K562 (cell line): ENCODE data around the gene INCENP. TPM values are rescaled to one million over a fixed set of nuclear protein-coding genes. Genes with fewer than 3 reads are reported as not detected.

Experiments
- POLR3A ChIP-seq: IDR thresholded peaks from 2 replicates; pipeline ENCODE4 v1.6.1; 2011; ENCODE audit warnings: borderline replicate concordance, mild to moderate bottlenecking, moderate library complexity; ENCODE audit not compliant: insufficient read length, insufficient read depth; ENCODE audit errors: extremely low read depth
- ZKSCAN3 ChIP-seq: fragments of 250-450 bp; sonication (Bioruptor Pico); IDR thresholded peaks from 2 replicates; pipeline ENCODE4 v1.4.0; 2020
- polyA plus RNA-seq, 8 experiments: library from polyadenylated mRNA; depleted of rRNA in 4 of 8; stranded (reverse) in 5 of 8; unstranded in 3 of 8; fragments of >200 nt; fragmentation: Nextera tagmentation in 2 of 8; fragmentation: Illumina TruSeq in 1 of 8; extraction: Ambion mirVana in 2 of 8; extraction: Trizol in 1 of 8; gene quantifications; 2 replicates each; pipeline versions ENCODE4 v1.2.1 to v1.2.3, GENCODE V29; 2011 to 2014; ENCODE audit warnings: inconsistent platforms in 1 of 8, missing spikeins in 1 of 8
- total RNA-seq, 7 experiments: library from RNA; depleted of rRNA in 6 of 7; stranded (reverse); fragments of >200 nt in 6 of 7; fragmentation: Illumina TruSeq in 2 of 7; extraction: Trizol in 2 of 7; gene quantifications; 2 replicates each; pipeline versions ENCODE4 v1.2.1 to v1.2.3, GENCODE V29; 2011 to 2021; ENCODE audit warnings: low replicate concordance in 1 of 7
- TF ChIP-seq, protein P1 (sequence below), 2 experiments: fragments of 450-650 bp; IDR thresholded peaks; 2 replicates each; pipeline ENCODE4 v1.6.1; 2016; ENCODE audit warnings: mild to moderate bottlenecking in 2 of 2, borderline replicate concordance in 1 of 2, low read depth in 1 of 2, moderate library complexity in 1 of 2

Gene INCENP
- total and polyA plus RNA-seq, 9 of the 15 experiments (the other 6 are each of a cell fraction or from before 2014, with no cell fraction given) = 1.1 to 97.9 (median 28.2) TPM

DNA sequence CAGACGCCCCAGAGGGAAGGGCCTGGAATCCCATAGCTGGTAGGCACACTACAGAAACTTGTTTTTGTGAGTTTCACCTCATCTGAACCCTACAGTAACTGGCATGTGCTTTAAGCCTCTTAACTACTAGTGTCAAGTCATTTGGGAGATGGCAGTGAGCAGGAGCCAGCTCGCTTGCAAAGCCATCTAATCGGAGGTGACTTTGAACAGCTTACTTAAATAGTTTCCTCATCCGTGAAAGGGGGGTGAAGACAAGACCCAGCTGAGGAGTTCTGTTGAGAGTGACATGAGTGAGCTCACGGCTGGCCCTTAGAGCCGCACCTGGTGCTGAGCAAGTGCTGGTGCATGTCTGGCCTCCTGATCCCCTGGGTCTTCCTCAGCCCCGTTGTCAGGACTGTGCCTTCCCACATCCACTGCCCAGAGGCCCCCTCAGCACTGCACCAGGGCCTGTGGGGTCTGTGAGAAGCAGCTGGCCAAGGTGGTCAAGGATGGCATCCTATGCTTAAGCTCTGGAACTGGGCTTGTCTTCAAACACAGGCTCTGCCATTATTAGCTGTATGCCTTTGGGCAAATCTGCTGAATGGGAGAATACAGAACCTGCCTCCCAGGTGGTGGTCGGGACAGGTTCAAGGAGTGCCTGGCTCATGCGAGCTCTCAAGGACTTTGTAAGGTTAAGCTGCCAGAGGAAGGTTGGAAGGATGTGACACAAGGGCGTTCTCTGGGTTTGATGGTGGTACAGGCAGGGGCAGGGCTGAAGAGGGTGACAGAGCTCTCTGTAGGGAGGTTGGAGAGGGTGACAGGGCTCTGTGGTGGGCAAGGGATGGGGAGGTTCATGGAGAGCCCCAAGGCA is 27.3 kb downstream of the INCENP start (continued):
- TF ChIP-seq, protein P1, sequence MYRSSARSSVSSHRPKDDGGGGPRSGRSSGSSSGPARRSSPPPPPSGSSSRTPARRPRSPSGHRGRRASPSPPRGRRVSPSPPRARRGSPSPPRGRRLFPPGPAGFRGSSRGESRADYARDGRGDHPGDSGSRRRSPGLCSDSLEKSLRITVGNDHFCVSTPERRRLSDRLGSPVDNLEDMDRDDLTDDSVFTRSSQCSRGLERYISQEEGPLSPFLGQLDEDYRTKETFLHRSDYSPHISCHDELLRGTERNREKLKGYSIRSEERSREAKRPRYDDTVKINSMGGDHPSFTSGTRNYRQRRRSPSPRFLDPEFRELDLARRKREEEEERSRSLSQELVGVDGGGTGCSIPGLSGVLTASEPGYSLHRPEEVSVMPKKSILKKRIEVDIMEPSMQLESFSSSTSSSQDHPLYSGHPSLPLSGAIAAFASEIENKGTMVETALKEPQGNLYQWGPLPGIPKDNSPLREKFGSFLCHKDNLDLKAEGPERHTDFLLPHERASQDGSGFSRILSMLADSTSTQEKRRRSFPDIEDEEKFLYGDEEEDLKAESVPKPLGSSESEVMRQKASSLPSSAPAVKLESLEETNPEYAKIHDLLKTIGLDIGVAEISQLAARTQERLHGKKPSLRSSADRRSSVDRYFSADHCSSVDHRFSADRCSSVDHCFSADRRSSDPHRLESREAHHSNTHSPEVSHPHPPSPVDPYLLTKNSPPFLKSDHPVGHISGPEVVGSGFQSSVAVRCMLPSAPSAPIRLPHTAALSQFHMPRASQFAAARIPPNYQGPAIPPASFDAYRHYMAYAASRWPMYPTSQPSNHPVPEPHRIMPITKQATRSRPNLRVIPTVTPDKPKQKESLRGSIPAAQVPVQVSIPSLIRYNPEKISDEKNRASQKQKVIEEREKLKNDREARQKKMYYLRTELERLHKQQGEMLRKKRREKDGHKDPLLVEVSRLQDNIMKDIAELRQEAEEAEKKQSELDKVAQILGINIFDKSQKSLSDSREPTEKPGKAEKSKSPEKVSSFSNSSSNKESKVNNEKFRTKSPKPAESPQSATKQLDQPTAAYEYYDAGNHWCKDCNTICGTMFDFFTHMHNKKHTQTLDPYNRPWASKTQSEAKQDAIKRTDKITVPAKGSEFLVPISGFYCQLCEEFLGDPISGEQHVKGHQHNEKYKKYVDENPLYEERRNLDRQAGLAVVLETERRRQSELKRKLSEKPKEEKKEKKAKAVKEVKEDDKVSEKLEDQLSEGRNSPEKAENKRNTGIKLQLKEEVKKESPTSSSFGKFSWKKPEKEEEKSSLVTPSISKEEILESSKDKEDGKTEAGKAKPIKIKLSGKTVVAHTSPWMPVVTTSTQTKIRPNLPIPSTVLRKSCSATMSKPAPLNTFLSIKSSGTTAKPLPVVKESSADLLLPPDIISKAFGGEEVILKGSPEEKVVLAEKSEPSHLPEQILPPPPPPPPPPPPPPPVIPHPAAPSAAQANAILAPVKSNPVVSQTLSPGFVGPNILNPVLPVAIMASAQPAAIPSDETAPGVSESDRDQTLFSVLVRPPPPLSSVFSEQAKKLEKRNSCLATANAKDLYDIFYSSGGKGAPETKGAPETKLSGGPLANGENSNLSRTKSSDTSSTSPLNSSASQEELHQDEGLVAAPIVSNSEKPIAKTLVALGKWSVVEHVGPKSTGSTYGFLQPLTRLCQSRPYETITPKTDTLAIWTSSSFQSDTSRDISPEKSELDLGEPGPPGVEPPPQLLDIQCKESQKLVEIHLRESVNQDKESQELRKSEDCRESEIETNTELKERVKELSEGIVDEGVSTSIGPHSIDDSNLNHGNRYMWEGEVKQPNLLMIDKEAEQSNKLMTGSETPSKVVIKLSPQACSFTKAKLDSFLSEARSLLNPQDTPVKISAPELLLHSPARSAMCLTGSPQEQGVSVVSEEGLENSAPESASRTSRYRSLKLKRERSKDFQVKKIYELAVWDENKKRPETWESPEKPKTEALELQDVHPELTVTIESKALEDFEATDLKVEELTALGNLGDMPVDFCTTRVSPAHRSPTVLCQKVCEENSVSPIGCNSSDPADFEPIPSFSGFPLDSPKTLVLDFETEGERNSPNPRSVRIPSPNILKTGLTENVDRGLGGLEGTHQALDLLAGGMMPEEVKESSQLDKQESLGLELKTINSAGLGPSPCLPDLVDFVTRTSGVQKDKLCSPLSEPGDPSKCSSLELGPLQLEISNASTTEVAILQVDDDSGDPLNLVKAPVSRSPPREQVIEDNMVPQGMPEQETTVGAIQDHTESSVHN (IDR thresholded peaks at IDR 0.05; ENCODE audit: borderline replicate concordance in 1 of 2, low read depth in 1 of 2) = no peak
- TF ChIP-seq ZKSCAN3 (CRISPR knock-in tag) = no peak
- TF ChIP-seq POLR3A = no peak
